Mesothelial cell of epicardium (in vitro differentiated cells): Measurements from ENCODE around the gene GSC2. TPM values are rescaled to one million over a fixed set of nuclear protein-coding genes. Genes with fewer than 3 reads are reported as not detected.

Experiments used
- DNase-seq, 2 experiments: peaks; one replicate each; pipeline ENCODE4 v3.0.0; 2021; ENCODE audit warnings: low spot score in 2 of 2; ENCODE audit not compliant: unreplicated experiment in 2 of 2
- H3K27ac Mint-ChIP-seq: 2 replicates; pipeline ENCODE4 v1.8.0; 2021; ENCODE audit warnings: mixed read lengths
- H3K27me3 Mint-ChIP-seq: 2 replicates; pipeline ENCODE4 v1.8.0; 2021; ENCODE audit warnings: low read depth, mixed read lengths
- H3K36me3 Mint-ChIP-seq: 2 replicates; pipeline ENCODE4 v1.8.0; 2021; ENCODE audit warnings: mixed read lengths
- H3K4me1 Mint-ChIP-seq: 2 replicates; pipeline ENCODE4 v1.8.0; 2021; ENCODE audit warnings: mixed read lengths
- H3K4me3 Mint-ChIP-seq: 2 replicates; pipeline ENCODE4 v1.8.0; 2021; ENCODE audit warnings: mild to moderate bottlenecking, moderate library complexity, mixed read lengths
- H3K9me3 Mint-ChIP-seq: 2 replicates; pipeline ENCODE4 v1.8.0; 2021; ENCODE audit warnings: mixed read lengths
- CTCF ChIP-seq: fragments of 200-600 bp; sonication (generic); IDR thresholded peaks from one replicate; pipeline ENCODE4 v1.5.0; 2021; ENCODE audit warnings: antibody characterized with exemption; ENCODE audit not compliant: unreplicated experiment
- total RNA-seq: library from RNA; stranded (reverse); gene quantifications from 3 replicates; pipeline ENCODE4 v1.2.1, GENCODE V29; 2021

The GSC2 gene
- total RNA-seq, 1 donor from 2014 or later, result not detected

- H3K4me1 Mint-ChIP-seq, result peaks cover 11% of the 10 kb centered on the region
- H3K27me3 Mint-ChIP-seq, result peaks cover 3% of the 10 kb centered on the region
- DNase-seq, result peak in 1 of 2 experiments; percentile 2
- H3K36me3 Mint-ChIP-seq, result peaks cover 32% of the 10 kb centered on the region
- no peak overlapping the region for H3K27ac Mint-ChIP-seq
- no peaks in the 10 kb centered on the region for H3K9me3 Mint-ChIP-seq
- no peak for TF ChIP-seq CTCF
- H3K4me3 Mint-ChIP-seq, result no peak overlapping the region
Observed at GRCh38 chr22:19139974-19140373, 10.1 kb downstream of the GSC2 start.

- Mint-ChIP-seq H3K27ac (no peak overlapping the region), H3K4me1 (peaks cover 7% of the 10 kb centered on the region), H3K27me3 (no peaks in the 10 kb centered on the region), H3K36me3 (peaks cover 36% of the 10 kb centered on the region), H3K4me3 (no peak overlapping the region), H3K9me3 (no peaks in the 10 kb centered on the region)
- TF ChIP-seq CTCF, result no peak
- peak in 1 of 2 experiments; percentile 12 for DNase-seq
Observed at GRCh38 chr22:19139001-19139356, 11.1 kb downstream of the GSC2 start.

GRCh38 chr22:19138217-19139000 is 11.7 kb downstream of the GSC2 start:
- TF ChIP-seq CTCF, result no peak
- Mint-ChIP-seq H3K4me3 (no peak overlapping the region), H3K9me3 (no peaks in the 10 kb centered on the region), H3K27ac (no peak overlapping the region), H3K4me1 (peaks cover 3% of the 10 kb centered on the region), H3K36me3 (peaks cover 36% of the 10 kb centered on the region), H3K27me3 (no peaks in the 10 kb centered on the region)
- DNase-seq, result no peak

- no peak for TF ChIP-seq CTCF
- Mint-ChIP-seq H3K27me3 (no peaks in the 10 kb centered on the region), H3K36me3 (peaks cover 40% of the 10 kb centered on the region)
Observed at GRCh38 chr22:19137384-19138216, 12.5 kb downstream of the GSC2 start.

GRCh38 chr22:19136915-19137314 is 13.2 kb downstream of the GSC2 start:
- Mint-ChIP-seq H3K9me3 (no peaks in the 10 kb centered on the region), H3K27ac (no peak overlapping the region), H3K4me3 (no peak overlapping the region), H3K27me3 (no peaks in the 10 kb centered on the region), H3K36me3 (peaks cover 46% of the 10 kb centered on the region), H3K4me1 (no peaks in the 10 kb centered on the region)
- no peak for DNase-seq
- no peak for TF ChIP-seq CTCF

More at GRCh38 chr22:19137384-19138216, 12.5 kb downstream of the GSC2 start:
- H3K4me3 Mint-ChIP-seq, result no peak overlapping the region
- H3K9me3 Mint-ChIP-seq, result no peaks in the 10 kb centered on the region
- H3K27ac Mint-ChIP-seq, result no peak overlapping the region
- DNase-seq, result no peak
- no peaks in the 10 kb centered on the region for H3K4me1 Mint-ChIP-seq
